ENCODE data around the gene BCL11B.

DNA sequence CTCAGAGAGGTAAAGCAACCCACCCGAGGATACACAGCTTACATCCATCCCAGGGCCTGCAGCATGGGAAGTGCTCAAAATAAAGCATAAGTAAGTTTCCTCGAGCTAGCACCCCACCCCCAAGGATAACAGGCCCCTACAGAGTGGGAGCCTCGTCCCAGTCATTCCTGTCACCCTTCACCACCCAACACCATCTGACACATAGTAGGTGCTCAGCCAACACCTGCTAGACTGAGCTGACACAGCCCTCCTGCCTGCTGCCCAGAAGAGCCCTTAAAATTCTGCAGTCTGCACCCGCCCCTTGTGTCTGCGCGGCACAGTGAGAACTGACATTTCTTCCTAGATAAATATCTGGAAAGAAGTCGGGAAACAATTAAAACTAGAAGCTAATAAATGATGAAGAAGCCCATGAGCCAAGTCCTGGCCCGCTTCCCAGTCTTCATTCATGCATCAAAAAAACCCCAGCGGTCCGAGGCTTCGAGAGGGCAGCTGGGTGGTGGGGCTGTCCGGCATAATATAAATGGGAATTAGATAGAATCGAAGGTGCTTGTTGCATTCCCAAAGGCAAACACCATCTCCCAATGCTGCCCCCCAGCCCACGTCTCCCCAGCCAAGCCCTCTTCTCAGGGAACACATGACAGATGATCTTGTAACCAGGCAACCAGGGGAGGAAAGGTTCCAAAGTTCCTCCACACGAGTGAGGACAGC, 76.2 kb downstream of the BCL11B start:
- no peak for TF ChIP-seq ESRRG (CRISPR knock-in tag; IDR thresholded peaks at IDR 0.05)
- no peak for TF ChIP-seq ZFP3 (CRISPR knock-in tag; IDR thresholded peaks at IDR 0.05)
- TF ChIP-seq SNAI2 (CRISPR knock-in tag; IDR thresholded peaks at IDR 0.05), result no peak
- TF ChIP-seq, protein P1, sequence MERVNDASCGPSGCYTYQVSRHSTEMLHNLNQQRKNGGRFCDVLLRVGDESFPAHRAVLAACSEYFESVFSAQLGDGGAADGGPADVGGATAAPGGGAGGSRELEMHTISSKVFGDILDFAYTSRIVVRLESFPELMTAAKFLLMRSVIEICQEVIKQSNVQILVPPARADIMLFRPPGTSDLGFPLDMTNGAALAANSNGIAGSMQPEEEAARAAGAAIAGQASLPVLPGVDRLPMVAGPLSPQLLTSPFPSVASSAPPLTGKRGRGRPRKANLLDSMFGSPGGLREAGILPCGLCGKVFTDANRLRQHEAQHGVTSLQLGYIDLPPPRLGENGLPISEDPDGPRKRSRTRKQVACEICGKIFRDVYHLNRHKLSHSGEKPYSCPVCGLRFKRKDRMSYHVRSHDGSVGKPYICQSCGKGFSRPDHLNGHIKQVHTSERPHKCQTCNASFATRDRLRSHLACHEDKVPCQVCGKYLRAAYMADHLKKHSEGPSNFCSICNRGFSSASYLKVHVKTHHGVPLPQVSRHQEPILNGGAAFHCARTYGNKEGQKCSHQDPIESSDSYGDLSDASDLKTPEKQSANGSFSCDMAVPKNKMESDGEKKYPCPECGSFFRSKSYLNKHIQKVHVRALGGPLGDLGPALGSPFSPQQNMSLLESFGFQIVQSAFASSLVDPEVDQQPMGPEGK (CRISPR knock-in tag; IDR thresholded peaks at IDR 0.05; ENCODE audit: borderline replicate concordance), result no peak
- TF ChIP-seq ZC3H10 (CRISPR knock-in tag; IDR thresholded peaks at IDR 0.05), result no peak
- TF ChIP-seq, protein P2, sequence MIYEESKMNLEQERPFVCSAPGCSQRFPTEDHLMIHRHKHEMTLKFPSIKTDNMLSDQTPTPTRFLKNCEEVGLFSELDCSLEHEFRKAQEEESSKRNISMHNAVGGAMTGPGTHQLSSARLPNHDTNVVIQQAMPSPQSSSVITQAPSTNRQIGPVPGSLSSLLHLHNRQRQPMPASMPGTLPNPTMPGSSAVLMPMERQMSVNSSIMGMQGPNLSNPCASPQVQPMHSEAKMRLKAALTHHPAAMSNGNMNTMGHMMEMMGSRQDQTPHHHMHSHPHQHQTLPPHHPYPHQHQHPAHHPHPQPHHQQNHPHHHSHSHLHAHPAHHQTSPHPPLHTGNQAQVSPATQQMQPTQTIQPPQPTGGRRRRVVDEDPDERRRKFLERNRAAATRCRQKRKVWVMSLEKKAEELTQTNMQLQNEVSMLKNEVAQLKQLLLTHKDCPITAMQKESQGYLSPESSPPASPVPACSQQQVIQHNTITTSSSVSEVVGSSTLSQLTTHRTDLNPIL (CRISPR knock-in tag; IDR thresholded peaks at IDR 0.05; ENCODE audit: low read depth), result no peak
- TF ChIP-seq ISL1 (CRISPR knock-in tag; IDR thresholded peaks at IDR 0.05), result no peak
- TF ChIP-seq GLIS3 (CRISPR knock-in tag; IDR thresholded peaks at IDR 0.05), result no peak
- no peak for TF ChIP-seq CSDC2 (CRISPR knock-in tag; IDR thresholded peaks at IDR 0.05)
- no peak for TF ChIP-seq PPARA (CRISPR knock-in tag; IDR thresholded peaks at IDR 0.05; ENCODE audit: borderline replicate concordance)
